HG02981 (cell line): ENCODE data around the gene ITGA2.

ENCODE experiments used
- ATAC-seq: cut with Tn5 transposase; IDR thresholded peaks from one replicate; pipeline ENCODE4 v1.9.1; 2021; ENCODE audit warnings: mild to moderate bottlenecking, moderate library complexity; ENCODE audit not compliant: unreplicated experiment

The ITGA2 gene

DNA sequence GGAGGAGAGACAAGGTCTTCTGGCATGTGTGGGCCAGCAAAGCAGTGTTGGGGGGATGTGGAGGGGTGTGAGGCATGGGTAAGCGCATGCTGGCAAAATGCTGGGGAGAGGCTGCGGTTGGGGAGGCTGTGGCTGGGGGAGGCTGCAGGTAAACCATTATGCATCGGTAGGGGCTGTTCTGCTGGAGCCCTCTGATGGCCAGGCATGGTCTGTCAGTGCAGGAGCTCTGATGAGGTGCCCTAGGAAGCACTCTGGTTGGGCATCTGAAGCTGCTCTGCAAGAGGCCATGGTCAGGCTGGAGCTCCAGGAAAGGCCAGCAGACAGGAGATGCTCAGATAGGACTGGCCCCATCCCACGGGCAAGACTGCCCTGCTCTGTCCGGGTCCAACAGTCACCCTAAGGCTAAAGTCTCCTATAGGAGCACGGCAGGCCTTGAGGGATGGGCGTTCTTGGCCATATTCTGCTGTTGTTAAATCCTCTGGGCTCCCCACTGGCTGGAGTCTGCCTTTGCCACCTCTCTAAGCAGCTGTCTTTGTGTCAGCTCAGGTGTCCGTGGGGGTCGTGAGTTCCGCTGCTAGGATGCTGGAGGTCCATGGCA is 28.7 kb downstream of the ITGA2 start:
- no peak for ATAC-seq

DNA sequence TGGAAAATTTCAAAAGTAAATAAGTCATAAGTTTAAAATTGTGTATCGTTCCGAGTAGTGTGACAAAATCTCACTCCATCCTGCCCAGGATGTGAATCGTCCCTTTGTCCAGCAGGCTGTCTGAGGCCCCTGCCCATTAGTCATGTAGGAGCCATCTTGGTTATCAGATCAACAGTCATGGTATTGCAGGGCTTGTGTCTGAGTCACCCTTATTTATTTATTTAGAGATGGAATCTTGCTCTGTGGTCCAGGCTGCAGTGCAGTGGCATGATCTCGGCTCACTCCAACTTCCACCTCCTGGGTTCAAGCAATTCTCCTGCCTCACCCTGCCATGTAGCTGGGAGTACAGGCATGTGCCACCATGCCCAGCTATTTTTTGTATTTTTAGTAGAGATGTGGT is 30.2 kb downstream of the ITGA2 start:
- ATAC-seq = no peak

DNA sequence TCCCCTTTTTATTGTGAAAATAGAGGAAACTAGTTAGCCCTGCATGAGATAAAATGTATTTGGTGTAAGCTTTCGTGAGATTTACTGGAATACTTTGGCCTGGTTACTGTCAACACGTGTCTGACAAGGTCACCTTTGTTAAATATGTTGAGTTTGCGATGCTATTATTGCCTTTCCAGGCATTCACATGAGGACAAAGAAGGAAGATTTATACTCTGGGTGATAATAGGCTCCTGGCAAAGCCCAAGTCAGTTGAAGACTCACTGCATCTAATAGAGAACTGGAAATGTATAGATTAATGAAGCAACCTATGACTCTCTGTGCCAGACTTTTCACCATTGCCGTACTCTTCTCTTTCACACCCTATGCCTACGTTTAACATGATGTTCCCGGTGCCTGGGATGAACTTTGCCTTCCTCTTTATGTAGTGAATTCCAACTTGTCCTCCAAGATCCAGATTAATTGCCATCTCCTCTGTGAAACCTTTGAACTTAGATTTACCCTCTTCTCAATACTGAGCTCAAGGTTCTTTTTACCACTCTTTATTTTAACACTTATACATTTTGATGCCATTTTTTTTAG is 33.9 kb downstream of the ITGA2 start:
- no peak for ATAC-seq

DNA sequence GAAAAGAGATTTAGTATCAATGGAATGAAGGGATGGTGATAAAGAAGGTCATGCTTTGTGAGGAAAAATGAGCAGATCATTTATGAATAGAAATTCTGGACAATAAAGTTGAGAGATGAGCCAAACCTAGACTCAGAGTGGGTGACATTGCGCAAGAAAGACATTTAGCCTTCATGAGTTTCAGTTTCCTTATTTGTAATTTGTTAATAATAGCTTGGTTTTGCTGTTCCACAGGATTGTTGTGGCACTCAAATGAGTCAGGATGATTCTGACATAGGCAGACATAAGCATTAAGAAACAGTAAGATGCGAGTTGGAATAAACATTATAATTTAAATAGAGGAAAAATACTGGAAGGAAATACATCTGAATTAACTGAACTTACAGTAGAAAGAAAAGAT is 34.8 kb downstream of the ITGA2 start:
- peak; percentile 89 for ATAC-seq

DNA sequence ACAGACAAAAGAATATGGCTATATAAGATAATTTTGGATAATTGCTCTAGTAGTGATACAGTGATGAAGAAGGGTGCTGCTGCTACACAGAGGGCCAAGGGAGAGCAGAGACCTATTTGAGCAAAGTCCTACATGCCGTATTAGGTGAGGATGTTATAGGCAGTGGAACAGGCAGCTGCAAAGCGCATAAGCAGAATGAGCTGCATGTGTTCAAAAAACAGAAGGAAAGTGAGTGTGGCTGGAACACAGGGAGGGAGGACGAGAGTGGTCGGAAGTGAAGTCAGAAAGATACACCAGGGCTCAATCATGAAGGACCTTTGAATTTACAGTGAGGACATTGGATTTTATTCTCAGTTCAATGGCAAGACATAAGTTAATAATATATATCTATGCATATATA is 35.4 kb downstream of the ITGA2 start:
- no peak for ATAC-seq

DNA sequence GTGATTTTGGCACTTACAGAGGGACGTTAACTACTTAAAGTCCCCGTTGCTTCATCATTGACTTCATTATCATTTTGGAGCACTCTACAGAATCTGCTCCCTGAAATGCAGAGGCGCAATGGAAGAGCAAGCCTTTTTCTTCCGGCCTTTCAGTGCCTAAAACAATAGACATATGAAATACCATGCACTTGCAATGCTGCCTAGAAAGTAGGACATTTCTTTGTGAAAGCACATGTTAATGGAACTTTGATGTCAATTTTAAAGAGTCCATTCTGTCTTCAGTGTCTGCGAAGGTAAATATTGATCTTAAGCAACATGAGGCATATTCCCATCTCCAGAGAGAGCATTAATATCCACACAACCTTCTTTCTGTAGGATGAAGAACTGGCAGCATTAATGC is 36.3 kb downstream of the ITGA2 start:
- ATAC-seq = no peak

DNA sequence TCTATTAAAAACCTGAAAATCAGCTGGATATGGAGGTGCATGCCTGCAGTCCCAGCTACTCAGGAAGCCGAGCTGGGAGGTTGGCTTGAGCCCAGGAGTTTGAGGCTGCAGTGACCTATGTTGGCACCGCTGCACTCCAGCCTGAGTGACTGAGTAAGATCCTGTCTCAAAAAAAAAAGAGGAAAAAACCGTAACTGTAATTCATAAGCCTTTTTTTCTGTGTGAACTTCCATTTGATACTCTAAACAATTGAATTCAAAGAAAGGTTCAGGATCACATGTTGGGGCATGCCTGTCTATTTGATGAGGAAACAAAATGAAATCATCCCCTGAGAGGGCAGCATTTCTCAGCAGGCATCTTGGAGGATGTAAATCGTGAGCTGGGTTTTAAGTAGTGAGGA is 38.8 kb downstream of the ITGA2 start:
- ATAC-seq = no peak

DNA sequence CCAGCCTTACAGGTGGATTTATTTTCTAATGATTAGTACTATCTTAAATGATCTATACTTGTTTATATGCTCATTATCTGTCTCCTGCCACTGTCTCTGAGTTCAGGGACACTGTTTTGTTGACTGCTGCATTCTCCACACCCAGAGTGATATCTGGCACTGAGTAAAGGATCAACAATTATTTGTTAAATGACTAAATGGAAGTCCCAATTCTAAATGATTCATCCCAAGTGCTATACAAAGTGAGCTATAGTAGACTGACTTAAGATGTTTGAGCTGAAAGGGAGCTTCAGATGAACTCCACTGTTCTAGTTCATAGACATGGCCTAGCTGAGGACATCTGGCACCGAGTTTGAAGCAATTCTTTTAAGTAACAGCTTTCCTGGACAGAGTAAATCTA is 40.5 kb downstream of the ITGA2 start:
- no peak for ATAC-seq

DNA sequence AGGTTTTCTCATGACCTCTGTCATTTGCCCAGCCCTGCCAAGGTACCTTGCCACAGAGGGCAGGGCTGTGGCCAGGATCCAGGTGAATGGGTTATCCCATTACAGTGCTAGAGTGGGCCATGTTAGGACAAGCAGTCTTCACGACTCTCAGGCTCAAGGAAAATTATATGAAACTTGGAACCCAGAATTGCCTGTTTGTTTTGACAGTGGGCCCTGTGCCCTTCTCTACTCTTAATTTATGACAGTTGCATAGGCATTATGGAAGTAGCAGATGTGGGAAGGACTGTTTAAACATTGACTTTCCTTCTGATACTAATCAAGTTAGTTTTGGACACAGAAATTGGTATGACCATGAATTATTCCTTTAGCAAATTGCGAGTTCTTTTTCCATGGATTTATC is 41.7 kb downstream of the ITGA2 start:
- ATAC-seq = no peak

DNA sequence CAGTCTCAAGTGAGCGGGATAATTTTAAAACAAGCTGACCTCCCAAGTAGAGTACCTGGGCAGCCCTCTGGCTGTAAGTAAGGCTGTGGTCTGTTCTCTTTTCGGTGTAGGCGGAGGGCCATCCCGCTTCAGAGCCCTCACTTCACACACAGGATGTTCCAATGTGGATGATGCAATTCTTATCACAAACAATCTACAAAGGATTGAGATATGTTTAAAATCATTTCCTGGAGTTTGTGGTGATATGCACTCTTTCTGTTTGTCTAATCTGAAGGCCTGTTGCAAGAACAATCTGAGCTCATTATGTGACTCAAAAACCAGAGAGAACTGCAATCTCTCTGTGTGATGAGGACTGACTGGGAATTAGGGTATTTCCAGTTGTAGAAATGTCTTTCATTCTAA is 42.5 kb downstream of the ITGA2 start:
- no peak for ATAC-seq

DNA sequence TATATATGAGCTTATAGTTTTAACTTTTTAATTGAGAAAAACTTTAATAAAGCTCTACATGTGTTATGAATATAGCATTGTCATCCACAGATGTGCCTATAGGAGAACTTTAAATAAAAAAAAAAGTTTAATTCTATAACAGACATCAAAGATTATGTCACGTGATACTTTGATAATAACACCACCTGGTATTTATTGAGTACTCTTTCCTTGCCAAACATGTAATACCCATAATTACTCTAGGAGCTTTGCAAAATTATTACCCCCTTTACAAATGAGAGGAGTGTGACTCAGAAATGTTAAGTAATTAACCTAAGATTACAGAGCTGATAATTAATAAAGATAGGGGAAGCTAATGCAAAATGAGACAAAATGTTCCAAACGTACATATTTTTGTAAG is 43.0 kb downstream of the ITGA2 start:
- no peak for ATAC-seq

DNA sequence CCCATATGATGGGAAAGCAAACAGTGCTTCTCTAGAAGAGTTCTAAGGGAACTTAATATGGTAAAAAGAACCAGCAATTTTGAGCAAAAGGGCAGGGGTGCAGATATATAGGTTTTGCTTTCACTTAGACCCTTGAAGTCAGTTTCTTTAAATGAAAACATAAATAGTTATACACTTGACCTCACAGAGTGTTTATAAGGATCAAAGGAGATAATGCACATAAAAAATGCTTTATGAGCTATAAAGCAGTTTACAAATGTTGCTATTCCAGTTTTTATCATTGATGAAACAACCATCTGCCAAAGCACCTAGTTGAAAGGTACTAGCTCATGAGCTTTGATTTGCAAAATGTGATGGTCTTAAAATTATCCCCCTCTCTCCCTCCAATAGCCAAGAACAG is 45.7 kb downstream of the ITGA2 start:
- no peak for ATAC-seq

DNA sequence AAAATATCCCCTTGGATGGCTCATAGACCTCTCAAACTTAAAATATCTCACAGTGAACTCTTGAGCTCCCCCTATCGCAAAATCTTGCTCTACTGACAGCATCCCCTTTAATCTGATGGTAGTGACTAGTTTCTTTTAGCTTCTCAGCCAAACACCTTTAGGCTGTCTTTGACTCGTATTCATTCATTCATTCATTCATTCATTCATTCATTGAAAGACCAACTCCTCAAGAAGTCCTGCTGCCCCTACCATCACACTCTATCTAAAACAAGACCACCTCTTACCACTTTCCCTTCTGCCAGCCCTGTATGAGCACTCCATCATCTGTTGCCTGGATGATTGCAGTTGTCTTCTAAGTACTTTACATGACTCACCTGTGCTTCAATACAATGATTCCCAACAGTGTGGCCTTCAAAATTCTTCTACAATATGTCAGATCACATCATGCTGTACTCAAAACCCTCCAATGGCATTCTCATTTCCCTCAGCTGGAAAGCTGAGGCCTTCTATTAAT is 46.8 kb downstream of the ITGA2 start:
- ATAC-seq = no peak

DNA sequence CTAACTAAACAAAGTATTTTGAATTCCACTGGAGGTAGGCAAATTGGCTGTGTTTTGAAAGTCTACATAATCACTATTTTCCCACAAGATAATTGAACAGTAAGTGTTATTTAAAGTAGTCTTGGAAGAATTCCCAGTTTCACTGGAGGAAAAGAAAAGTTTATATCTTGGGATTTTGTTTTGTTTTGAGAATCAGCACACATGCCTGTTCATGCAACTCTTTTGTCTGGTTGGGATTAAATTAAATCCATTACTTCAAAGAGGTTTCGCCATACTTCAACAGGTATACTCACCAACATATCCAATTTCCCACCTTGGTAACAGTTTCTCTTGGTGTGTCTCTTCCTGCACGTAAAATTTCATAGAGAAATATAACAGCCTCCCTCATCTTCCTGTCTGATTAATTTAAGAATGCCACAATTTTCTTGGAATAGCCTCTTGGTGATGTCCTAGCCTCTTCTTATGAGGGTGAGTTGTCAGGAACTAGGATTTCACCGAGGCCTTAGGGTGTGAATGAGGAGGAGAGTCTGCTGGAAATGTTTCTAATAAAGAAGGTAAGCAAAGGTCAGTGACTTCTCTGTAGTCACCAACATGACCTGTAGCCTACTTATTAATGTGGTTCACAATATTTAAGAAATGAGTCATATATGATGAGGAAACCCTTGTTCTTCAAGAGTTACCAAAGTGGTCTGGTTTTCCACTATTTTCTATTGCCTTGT is 48.1 kb downstream of the ITGA2 start:
- no peak for ATAC-seq

DNA sequence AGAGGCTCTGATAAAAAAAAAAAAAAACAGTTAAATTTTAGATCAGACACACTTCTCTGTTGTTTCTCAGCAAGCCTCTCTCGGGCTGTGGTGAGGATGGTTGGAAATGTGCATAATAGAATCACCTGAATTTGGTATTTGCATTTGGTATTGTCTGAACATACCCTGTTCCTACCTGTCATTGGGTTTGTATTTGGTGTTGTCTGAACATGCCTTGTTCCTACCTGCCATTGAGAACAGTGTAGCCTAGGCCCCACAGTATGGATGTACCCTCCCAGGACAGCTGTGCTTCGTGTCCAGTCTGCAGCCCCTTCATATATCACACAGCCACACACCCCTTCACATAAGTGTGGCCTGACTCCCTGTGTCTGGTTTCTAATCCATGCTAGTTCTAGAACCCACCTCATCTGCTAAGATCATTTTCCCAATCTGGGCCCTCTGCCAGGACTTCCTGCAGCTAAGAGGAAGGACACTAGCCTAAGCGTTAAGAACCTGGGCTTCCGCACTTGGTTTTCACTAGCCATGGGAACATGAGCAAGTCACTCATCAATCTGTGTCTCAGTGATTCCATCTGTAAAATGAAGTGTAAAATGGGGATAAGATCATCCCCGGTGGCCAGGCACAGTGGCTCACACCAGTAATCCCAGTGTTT is 49.2 kb downstream of the ITGA2 start:
- ATAC-seq = no peak

DNA sequence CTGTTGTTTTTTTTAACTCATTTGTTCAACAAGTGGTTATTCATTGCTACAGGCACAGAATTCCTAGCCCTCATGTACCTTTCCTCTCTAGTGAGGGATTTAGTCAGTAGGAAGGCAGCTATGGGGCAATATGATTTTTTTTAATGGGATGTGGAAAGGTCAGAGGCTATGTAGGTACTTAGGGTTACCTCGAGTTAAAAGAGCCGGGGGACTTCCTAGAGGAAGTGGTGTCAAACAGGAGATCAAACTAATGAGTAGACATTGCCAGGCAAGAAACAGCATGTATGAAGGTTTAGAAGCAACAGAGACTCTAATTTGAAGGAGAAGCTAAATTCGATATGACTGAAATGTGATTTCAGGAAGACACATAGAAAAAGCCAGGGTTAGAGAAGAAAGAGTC is 50.7 kb downstream of the ITGA2 start:
- no peak for ATAC-seq

DNA sequence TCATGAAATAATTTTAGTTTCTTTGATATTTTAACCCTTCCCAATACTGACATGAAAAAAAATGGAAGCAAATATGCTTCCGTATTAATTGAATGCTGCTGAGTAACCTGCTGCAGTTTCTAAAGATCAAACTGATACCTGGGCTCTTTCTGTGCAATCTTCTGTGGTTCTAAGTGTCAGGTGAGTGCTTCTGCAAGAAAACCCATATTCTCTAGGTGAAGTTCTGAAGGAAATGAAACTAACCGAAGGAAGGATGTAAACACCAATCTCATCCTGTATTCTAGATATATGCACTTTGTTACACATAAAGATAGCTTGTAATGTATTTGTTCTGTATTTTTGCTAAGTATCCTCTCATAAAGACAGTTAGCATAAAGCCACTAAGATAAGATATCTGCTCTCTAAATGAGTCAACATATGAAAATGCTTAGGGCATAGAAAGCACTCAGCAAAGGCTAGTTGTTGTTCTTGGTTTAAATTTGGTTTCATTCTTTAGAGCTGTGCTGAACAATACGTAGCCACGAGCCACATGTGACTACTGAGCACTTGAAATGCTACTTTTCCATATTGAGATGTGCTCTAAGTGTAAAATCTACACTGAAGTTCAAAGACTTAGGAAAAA is 52.0 kb downstream of the ITGA2 start:
- peak; percentile 95 for ATAC-seq

DNA sequence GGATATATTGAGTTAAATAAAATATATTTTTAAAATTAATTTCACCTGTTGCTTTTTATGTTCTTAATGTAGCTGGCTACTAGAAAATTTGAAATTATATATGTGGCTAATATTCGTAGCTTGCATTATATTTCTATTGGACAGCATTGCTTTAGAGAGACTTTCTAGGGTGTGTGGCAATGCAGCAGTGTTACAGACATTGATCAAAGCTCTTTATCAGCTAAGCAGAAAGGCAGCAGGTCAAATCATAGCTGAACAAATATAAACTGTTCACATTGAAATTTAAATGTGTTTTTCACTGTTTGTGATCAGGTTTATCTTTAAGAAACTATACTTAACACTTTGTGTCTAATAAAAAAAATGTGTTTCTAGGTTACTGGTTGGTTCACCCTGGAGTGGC is 52.6 kb downstream of the ITGA2 start:
- no peak for ATAC-seq

DNA sequence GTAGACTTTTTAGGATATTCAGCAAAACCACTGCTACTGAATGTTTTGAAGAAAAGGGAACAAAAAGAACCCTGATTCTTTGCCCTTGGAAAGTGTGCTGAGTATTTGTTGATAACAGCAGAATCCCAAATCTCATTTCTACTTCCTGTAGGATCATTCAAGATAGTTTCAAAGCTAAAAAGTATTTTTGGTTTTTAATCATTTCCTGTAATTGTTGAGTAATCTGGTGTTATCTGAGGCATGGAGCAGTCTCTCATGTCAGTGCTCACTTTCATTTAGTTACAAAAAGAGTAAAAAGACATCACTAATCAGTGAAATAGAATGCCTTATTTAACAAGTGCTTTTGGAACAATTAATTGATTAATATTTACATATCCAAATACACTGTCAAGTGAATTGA is 56.1 kb downstream of the ITGA2 start:
- no peak for ATAC-seq

DNA sequence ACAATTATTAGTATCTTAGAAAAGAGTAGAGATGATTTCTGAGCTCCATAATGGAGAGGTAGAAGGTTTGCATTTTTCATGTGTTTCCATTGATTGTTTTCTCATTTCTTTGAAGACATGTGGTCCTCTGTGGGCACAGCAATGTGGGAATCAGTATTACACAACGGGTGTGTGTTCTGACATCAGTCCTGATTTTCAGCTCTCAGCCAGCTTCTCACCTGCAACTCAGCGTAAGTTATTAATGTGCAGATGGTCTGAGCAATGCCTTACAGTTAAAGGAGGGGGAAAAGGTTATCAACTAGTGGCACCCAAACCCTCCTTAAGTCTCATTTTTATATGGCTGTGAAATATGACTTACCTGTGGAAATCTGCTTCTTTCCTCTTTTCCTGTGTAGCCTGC is 59.1 kb downstream of the ITGA2 start:
- ATAC-seq = no peak

DNA sequence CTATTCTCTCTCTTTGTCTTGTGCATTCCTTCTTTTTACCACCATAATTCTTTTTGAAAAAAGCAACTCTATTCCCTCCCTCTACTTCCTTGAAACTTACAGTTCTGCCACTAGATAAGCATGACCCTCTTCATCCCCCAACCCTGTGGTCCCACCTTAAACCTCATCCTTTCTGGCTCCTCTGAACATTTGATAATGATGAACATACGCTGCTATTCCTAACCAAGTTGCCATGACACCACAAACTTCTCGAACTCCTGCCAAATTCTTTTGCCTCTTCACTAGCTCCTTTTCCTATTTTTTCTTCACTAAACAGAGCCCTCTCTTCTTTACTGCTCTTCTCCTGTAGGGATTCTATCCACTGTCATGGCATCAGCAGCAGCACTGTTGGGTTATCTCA is 63.3 kb downstream of the ITGA2 start:
- no peak for ATAC-seq

DNA sequence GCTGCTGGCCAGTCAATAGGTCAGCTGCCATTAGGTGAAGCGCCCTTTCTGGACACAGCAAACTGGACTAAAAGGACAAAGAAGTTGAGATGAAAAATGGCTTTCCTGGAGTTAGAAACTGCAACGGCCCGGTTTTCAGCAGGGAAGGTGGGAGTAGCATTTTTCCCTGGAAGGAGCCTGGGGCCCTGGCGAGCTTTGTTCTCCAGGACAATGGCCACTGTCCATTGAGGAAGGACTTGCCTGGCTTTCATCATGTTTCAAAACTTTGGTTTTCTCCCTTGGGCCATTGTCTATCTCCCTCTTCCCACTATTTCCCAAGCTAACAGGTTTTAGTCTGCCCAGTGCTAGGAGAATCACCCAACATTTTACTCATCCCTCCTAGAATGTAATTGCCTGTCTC is 64.2 kb downstream of the ITGA2 start:
- ATAC-seq = no peak
